Keratinocyte (primary cell): ENCODE data around the gene SLC6A19.

Experiments
- CTCF ChIP-seq, 3 experiments: IDR thresholded peaks in 1 of 3; conservative IDR thresholded peaks in 1 of 3; optimal IDR thresholded peaks in 1 of 3; 2 replicates in 2 of 3; 3 replicates in 1 of 3; pipeline versions ENCODE3 to v1.5.1; 2011; ENCODE audit warnings: low read length in 3 of 3, mild to moderate bottlenecking in 3 of 3, moderate library complexity in 2 of 3, control low read depth in 1 of 3, inconsistent platforms in 1 of 3; ENCODE audit not compliant: insufficient read depth in 2 of 3; ENCODE audit errors: extremely low read depth in 1 of 3
- EZH2 ChIP-seq: IDR thresholded peaks from one replicate; pipeline ENCODE4 v1.6.1; 2012; ENCODE audit warnings: inconsistent platforms, mild to moderate bottlenecking, low read length, moderate library complexity

- TF ChIP-seq EZH2 (no peak), CTCF (optimal IDR thresholded peaks at IDR 0.05 in 1 of 3, IDR thresholded peaks at IDR 0.05 in 1 of 3, conservative IDR thresholded peaks at IDR 0.05 in 1 of 3; ENCODE audit: extremely low read depth in 1 of 3, insufficient read depth in 2 of 3, low read length in 3 of 3) (no peak)
These were observed 8.3 kb upstream of the SLC6A19 start for GRCh38 chr5:1192971-1193590.
